CD4-positive, alpha-beta T cell treated with Interleukin-4 for 4 hours (primary cell): ENCODE measurements around the gene ARMS2.

Source experiments
- DNase-seq: peaks from one replicate; pipeline ENCODE4 v3.0.0-alpha.2; 2020

Gene ARMS2

DNA sequence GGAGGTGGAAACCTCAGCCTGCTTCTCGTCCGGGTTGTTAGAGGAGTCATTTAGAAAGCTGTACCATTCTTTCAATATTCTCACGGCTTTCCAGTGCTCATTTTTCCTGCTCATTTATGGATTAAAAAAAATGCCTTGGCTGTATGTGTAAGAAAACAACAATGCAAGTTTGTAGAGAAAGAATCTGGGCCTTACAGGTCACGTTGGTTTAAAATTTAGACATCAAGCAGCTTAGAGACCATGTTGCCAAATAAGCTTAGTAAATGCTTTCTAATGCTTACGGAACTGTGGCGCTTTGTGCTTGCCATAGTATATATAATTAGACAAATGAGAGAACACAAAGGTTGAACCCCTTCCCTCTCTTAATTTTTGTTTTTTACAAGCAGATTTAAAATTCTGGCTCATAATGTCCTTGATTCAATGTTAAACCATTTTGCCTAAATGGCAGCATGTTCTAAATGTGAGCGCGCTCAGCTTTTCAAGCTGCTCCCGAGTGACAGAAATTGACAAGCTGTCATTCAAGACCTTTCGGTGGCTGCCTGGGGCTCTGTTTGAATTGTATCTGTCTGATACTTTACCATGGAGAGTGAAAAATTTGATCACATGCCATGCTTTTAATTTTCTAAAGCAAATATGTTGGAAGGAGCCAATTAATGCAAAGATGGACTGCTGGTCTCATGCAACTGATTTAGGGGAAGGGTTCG lies 1.1 kb downstream of the ARMS2 start:
- DNase-seq = no peak

DNA sequence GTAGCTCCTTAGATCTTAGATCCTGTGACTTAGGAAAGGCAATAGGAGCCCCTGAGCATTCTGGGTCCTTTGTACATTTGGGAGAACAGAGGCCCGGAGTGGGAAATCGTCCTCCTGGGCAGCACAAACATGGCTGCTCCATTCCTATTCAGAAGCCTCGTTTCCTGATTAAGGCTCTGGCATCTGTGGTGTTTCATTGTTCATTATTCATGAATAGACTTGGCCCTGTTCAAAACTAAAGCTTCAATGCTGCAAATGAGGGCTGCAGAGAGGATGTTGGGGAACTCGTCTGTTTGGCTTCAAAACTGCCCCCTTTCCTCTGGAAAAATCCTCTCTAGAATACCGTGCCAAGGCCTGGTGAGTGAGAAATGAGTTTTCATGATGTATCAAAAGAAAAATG lies 3.5 kb downstream of the ARMS2 start:
- no peak for DNase-seq

DNA sequence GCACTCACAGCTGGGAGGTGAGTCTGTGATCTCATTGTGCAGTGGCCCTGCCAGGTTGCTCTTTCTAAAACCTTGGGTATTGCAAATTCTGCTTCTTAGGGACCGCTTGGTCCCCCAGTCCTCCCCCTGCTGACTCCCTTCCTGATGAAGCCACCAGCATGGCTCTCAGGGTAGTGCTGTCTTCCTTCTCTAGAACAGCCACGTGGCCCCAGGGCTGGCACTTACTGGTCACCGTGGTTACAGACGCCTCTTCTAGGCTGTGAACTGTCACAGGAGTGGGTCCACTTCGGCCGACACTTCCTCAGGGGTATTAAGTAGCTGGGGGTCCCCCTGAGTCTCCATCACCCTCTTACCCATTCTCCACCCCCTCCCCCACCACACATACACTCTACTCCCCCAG lies 4.2 kb downstream of the ARMS2 start:
- DNase-seq = no peak

DNA sequence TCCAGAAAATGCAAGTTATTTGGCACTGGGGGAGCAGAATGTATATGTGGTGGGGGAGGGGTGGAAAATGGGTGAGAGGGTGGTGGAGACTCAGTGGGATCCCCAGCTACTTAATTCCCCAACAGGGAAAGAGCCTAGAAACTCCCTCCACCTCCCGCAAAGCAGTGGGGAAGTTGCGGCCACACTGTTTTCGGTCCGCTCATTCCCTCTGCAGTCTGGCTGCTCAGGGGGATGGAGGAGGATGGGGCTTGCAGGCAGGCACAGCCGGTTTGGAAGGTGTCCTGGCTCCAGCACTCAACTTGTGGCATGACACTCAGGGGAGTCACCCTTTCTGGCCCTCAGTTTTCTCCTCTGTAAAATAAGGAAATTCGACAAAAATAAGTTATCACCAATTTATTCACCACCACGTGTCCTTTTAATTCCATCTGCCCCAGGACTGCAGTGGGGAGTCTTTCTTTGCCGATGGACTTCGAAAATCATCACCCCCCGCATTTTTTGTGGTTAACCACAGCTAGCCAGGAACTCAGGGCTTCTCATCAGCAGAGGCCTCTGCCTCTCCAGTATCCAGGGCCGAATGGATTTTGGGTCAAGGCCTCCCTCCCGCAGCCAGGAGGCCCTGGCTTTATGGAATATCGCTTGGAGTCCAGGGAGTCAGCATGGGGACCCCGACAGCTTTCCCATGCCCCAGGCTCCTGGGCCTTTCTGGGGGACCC lies 5.3 kb downstream of the ARMS2 start:
- DNase-seq = no peak

- DNase-seq = no peak
Measured at GRCh38 chr10:122460891-122461293, 6.4 kb downstream of the ARMS2 start.

- no peak for DNase-seq
Measured at GRCh38 chr10:122461367-122461728, 6.9 kb downstream of the ARMS2 start, which contains the start of gene HTRA1. Gene HTRA1 (plus strand): TSS chr10:122461553. CDS start chr10:122461653, 100 bp downstream.

DNA sequence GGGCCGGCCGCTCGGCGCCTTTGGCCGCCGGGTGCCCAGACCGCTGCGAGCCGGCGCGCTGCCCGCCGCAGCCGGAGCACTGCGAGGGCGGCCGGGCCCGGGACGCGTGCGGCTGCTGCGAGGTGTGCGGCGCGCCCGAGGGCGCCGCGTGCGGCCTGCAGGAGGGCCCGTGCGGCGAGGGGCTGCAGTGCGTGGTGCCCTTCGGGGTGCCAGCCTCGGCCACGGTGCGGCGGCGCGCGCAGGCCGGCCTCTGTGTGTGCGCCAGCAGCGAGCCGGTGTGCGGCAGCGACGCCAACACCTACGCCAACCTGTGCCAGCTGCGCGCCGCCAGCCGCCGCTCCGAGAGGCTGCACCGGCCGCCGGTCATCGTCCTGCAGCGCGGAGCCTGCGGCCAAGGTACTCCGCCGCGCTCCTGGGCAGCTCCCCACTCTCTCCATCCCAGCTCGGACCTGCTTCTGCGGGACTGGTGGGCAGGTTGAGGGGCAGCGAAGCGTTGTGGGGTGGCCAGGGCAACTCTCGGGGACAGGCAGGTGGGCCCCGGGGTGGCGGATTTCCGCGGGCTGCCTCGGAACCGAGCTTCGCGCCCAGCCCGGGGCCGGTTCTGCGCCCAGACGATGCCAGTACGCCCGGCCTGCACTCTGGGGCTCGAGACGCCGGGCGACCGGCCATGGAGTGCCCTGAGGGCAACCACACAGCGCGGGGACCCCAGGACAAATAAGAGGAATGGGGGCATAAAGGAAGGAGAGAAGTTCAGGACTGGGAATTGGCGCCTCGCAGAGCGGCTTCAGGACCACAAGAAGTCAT lies 7.5 kb downstream of the ARMS2 start:
- no peak for DNase-seq

GRCh38 chr10:122462533-122463465 lies 8.3 kb downstream of the ARMS2 start:
- DNase-seq = no peak

GRCh38 chr10:122463466-122464249 lies 9.2 kb downstream of the ARMS2 start:
- no peak for DNase-seq

- DNase-seq = no peak
Measured at GRCh38 chr10:122464250-122464510, 9.7 kb downstream of the ARMS2 start.

DNA sequence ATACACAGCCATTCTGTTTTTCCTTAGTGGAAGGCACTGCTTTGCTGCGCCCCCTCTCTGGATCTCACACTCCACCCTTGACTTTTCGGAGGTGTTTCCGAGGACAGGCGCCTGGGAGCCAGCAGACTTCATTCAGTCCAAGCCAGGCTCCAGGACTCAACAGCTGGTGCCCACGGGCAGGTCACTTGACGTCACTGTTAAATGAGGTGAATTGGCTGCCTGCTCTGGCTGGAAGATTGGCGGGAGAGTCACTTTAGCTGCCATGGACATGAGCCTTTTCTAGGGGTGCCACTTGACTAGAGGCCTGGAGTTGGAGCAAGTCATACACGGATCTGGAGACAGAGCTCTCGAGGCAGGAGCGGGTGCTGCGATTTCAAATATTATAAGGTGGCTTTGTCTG lies 10.1 kb downstream of the ARMS2 start:
- DNase-seq = no peak

GRCh38 chr10:122465401-122466040 lies 11.1 kb downstream of the ARMS2 start:
- no peak for DNase-seq

GRCh38 chr10:122466951-122467381 lies 12.5 kb downstream of the ARMS2 start:
- no peak for DNase-seq

DNA sequence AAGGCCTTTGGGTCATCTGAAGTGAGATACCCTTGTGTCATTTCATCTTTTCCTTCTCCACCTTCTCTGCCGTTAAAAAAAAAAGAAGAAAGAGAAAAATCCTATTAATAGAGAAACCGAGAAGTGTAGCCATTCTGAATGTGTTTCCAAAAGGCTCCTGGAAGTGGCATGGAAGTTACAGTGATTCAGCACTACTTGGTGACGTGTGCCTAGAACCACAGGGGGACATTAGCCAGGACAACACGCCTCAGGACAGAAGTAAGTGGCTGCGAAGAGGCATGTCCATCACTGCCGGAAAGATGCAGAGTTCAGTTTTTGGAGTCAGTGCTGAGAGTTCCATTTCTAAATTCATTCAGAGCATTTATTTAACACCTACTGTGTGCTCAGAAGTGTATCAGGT lies 13.2 kb downstream of the ARMS2 start:
- DNase-seq = no peak

- no peak for DNase-seq
Measured at GRCh38 chr10:122468307-122468925, 14.0 kb downstream of the ARMS2 start.

DNA sequence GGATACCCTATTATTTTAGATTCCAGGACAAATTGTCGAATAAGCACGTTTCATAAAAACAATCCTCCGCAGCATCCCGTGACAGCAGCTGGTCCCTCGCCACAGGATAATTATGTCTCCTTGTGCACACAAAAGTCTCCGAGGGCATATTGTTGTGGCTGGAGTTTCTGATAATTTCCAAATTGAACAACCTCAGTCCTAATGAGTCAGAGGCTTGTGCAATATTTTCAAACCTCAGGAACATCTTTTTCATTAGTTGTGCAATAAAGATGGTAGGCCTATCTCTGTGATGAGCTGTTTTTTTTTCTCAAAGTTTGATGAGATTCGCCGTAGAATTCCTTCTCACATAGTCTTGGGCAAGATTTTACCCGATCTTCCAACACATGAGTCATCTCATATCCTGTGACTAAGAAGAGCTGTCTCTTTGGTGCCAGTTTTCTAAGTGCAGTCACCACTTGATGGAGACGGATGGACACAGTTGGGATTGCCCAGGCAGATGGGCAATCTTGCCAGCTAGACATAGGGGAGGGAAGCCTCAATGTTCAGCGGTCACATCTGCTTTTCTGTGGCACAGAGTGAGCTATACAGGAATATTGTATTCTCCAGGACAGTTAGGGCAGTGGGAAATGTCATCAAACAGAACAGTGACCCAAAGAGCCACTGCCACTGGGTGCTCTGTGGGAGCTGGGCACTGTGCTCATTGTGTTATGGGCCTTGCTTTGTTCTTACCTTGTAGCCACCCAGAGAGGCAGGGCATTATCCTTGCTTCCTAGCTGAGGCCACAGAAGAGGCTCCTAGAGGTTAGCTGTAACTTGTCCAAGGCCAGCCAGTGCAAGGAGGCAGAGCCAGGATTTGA lies 14.7 kb downstream of the ARMS2 start:
- DNase-seq = no peak

DNA sequence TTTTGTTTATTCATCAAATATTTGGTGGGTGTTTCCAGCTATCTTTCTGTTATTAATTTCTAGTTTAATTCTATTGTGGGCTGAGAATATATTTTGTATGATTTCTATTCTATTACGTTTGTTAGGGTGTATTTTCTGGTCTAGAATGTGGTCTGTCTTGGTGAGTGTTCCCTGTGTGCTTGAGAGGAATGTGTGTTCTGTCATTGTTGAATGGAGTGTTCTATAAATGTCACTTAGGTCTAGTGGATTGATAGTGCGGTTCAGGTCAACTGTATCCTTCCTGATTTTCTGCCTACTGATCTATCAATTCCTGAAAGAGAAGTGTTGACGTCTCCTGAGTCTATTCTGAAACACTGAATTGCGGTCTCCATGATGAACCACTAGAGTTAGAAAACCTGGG lies 15.4 kb downstream of the ARMS2 start:
- no peak for DNase-seq

DNA sequence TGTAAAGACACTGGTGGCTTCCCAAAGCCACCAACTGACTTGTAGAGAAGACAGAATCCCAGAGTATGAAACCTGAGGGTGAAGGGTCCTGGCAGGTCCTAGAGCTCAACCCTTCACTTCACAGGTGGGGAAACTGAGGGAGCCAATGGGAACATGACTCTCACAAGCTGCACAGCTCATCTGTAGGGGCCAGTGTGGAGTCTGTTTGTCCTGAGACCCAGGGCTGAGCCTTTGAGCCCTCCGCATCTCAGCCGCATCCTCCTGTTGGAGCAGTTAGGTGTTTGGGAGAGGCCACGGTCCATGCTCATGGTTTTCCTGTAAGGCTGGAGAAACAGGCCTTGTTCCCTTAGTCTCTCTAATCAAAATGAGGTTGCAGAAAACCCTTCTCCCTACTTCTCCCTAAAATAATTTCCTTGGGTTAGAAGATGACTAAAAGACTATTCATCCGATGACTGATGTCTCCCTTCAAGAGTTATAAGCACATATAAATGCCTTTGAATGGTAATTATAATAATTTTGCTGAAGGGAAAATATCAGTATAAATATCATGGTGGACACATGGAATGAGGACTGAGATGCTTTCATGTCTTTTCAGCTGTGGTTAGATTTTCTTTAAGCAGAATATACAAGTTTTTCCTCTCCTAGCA lies 17.2 kb downstream of the ARMS2 start:
- DNase-seq = no peak

- DNase-seq = no peak
Measured at GRCh38 chr10:122473116-122473515, 18.7 kb downstream of the ARMS2 start.
